SK-N-SH (cell line): ENCODE data around the gene CEBPG. TPM values are rescaled to one million over a fixed set of nuclear protein-coding genes. Genes with fewer than 3 reads are reported as not detected.

Source experiments
- CTCF ChIA-PET: fragments of 300-600, 350-600 bp; formaldehyde crosslinking; extraction: SDS; loops from one replicate; lab custom pipeline; 2021; lab: Yijun Ruan, JAX
- POLR2A ChIA-PET: fragments of 350-600 bp; sonication (Branson Sonifier 250); formaldehyde crosslinking; extraction: SDS; loops from one replicate; lab custom pipeline; 2020; ENCODE audit warnings: antibody characterized with exemption, inconsistent platforms; lab: Yijun Ruan, JAX
- DNase-seq: peaks from one replicate; pipeline ENCODE4 v3.0.0; 2012
- H2AFZ ChIP-seq: fragments of 200-600 bp; sonication (generic); 2 replicates; pipeline ENCODE4 v1.8.1; 2016; ENCODE audit warnings: antibody characterized with exemption, mild to moderate bottlenecking, low read depth
- H3F3A ChIP-seq: fragments of 200-600 bp; sonication (generic); replicated peaks from 2 replicates; pipeline ENCODE3; 2016; ENCODE audit warnings: antibody characterized with exemption, mild to moderate bottlenecking; ENCODE audit not compliant: insufficient read depth
- H3K27ac ChIP-seq, 2 experiments: fragments of 200-500 bp in 1 of 2; fragments of 200-600 bp in 1 of 2; sonication (Bioruptor generic) in 1 of 2; sonication (generic), shearing (Covaris generic) in 1 of 2; 2 replicates each; pipeline versions ENCODE4 v1.5.1 to v1.6.1; 2014 to 2016; ENCODE audit warnings: low read depth in 2 of 2, inconsistent platforms in 1 of 2, low read length in 1 of 2, mild to moderate bottlenecking in 1 of 2, mixed read lengths in 1 of 2
- H3K27me3 ChIP-seq: fragments of 200-600 bp; sonication (generic), shearing (Covaris generic); 2 replicates; pipeline ENCODE4 v1.6.1; 2016; ENCODE audit warnings: mixed run types; ENCODE audit not compliant: insufficient read depth
- H3K36me3 ChIP-seq, 2 experiments: fragments of 200-500 bp in 1 of 2; fragments of 200-600 bp in 1 of 2; sonication (Bioruptor generic) in 1 of 2; sonication (generic) in 1 of 2; replicated peaks in 1 of 2; 2 replicates each; pipeline versions ENCODE3 to v1.5.1; 2014 to 2016; ENCODE audit warnings: low read length in 1 of 2, mild to moderate bottlenecking in 1 of 2; ENCODE audit not compliant: insufficient read depth in 2 of 2, control insufficient read depth in 1 of 2
- H3K4me1 ChIP-seq, 2 experiments: fragments of 200-500 bp in 1 of 2; fragments of 200-600 bp in 1 of 2; sonication (Bioruptor generic) in 1 of 2; sonication (generic), shearing (Covaris generic) in 1 of 2; 2 replicates each; pipeline versions ENCODE4 v1.5.1 to v1.6.1; 2014 to 2016; ENCODE audit warnings: low read depth in 1 of 2, low read length in 1 of 2, mixed run types in 1 of 2; ENCODE audit not compliant: insufficient read depth in 2 of 2, control insufficient read depth in 1 of 2
- H3K4me2 ChIP-seq: fragments of 200-600 bp; sonication (generic), shearing (Covaris generic); 2 replicates; pipeline ENCODE4 v1.6.1; 2017; ENCODE audit warnings: mixed run types
- H3K4me3 ChIP-seq, 2 experiments: fragments of 200-500 bp in 1 of 2; fragments of 200-600 bp in 1 of 2; sonication (Bioruptor generic) in 1 of 2; sonication (generic), shearing (Covaris generic) in 1 of 2; 2 replicates each; pipeline versions ENCODE4 v1.5.1 to v1.8.1; 2014 to 2016; ENCODE audit warnings: low read depth in 2 of 2, inconsistent platforms in 1 of 2, low read length in 1 of 2, mild to moderate bottlenecking in 1 of 2, mixed read lengths in 1 of 2, moderate library complexity in 1 of 2
- H3K79me2 ChIP-seq: fragments of 200-600 bp; sonication (generic); 2 replicates; pipeline ENCODE4 v1.8.1; 2017; ENCODE audit warnings: mild to moderate bottlenecking; ENCODE audit not compliant: insufficient read depth
- H3K9ac ChIP-seq: fragments of 200-600 bp; sonication (generic); 2 replicates; pipeline ENCODE4 v1.6.1; 2017; ENCODE audit warnings: mixed run types
- H3K9me2 ChIP-seq: fragments of 200-600 bp; sonication (generic); 2 replicates; pipeline ENCODE4 v1.6.1; 2017; ENCODE audit warnings: mixed run types
- H3K9me3 ChIP-seq: fragments of 200-600 bp; sonication (generic); 2 replicates; pipeline ENCODE4 v1.6.1; 2017; ENCODE audit warnings: mixed run types, mild to moderate bottlenecking, moderate library complexity
- H4K20me1 ChIP-seq: fragments of 200-600 bp; sonication (generic); 2 replicates; pipeline ENCODE4 v1.6.1; 2017; ENCODE audit warnings: mild to moderate bottlenecking, mixed run types; ENCODE audit not compliant: insufficient read depth
- CHD2 ChIP-seq: fragments of 150-350 bp; IDR thresholded peaks from 2 replicates; pipeline ENCODE4 v1.6.1; 2018; ENCODE audit warnings: low read length; ENCODE audit not compliant: partially characterized antibody
- ELF1 ChIP-seq: IDR thresholded peaks from 2 replicates; pipeline ENCODE4 v1.4.0; 2012
- FOXJ3 ChIP-seq: sonication (generic); formaldehyde crosslinking; IDR thresholded peaks from 2 replicates; pipeline ENCODE4 v1.5.1; 2020; ENCODE audit warnings: mild to moderate bottlenecking, missing genetic modification reagents
- GABPA ChIP-seq: IDR thresholded peaks from 2 replicates; pipeline ENCODE4 v1.4.0; 2012; ENCODE audit warnings: low read depth, mild to moderate bottlenecking
- GATA2 ChIP-seq: sonication (generic); formaldehyde crosslinking; IDR thresholded peaks from 2 replicates; pipeline ENCODE4 v1.5.0; 2020; ENCODE audit warnings: mild to moderate bottlenecking, missing genetic modification reagents
- MEF2A ChIP-seq: IDR thresholded peaks from 2 replicates; pipeline ENCODE4 v1.4.0; 2012; ENCODE audit warnings: low read depth, borderline replicate concordance
- NRF1 ChIP-seq: IDR thresholded peaks from 2 replicates; pipeline ENCODE4 v1.6.1; 2012; ENCODE audit warnings: low read depth, mild to moderate bottlenecking, low read length
- POLR2AphosphoS5 ChIP-seq: IDR thresholded peaks from 2 replicates; pipeline ENCODE4 v1.6.1; 2012; ENCODE audit warnings: low read depth, low read length
- RCOR1 ChIP-seq: fragments of 150-350 bp; IDR thresholded peaks from 2 replicates; pipeline ENCODE4 v1.6.1; 2017; ENCODE audit warnings: antibody characterized with exemption, low read length
- RFX5 ChIP-seq: IDR thresholded peaks from 2 replicates; pipeline ENCODE4 v1.6.1; 2012; ENCODE audit warnings: mild to moderate bottlenecking, improper control_type of control experiment, low read length
- SMC3 ChIP-seq: IDR thresholded peaks from 2 replicates; pipeline ENCODE4 v1.6.1; 2012; ENCODE audit warnings: low read depth, low read length, improper control_type of control experiment
- TAF1 ChIP-seq: IDR thresholded peaks from 2 replicates; pipeline ENCODE4 v1.6.1; 2012; ENCODE audit warnings: low read depth, mild to moderate bottlenecking, low read length, moderate library complexity, borderline replicate concordance
- TCF12 ChIP-seq: IDR thresholded peaks from 2 replicates; pipeline ENCODE4 v1.4.0; 2012
- YY1 ChIP-seq: IDR thresholded peaks from 2 replicates; pipeline ENCODE4 v1.4.0; 2012; ENCODE audit warnings: low read depth, mild to moderate bottlenecking
- WGBS: methylation state at CpG from one replicate; pipeline ENCODE4 v1.1.6; 2017; ENCODE audit warnings: low lambda C conversion rate; 5-methylcytosine and 5-hydroxymethylcytosine counted together
- polyA plus RNA-seq, 3 experiments: library from polyadenylated mRNA; depleted of rRNA; stranded (reverse); fragments of >200 nt; gene quantifications; 2 replicates each; pipeline ENCODE4 v1.2.3, GENCODE V29; 2012
- TF ChIP-seq, protein P1 (sequence below): IDR thresholded peaks from 2 replicates; pipeline ENCODE4 v1.4.0; 2012; ENCODE audit warnings: low read depth, borderline replicate concordance
- TF ChIP-seq, protein P2 (sequence below): fragments of 200-600 bp; sonication (generic); IDR thresholded peaks from 2 replicates; pipeline ENCODE4 v1.6.1; 2017; ENCODE audit warnings: antibody characterized with exemption, mild to moderate bottlenecking, moderate library complexity
- TF ChIP-seq, protein P3 (sequence below): fragments of 150-350 bp; IDR thresholded peaks from 2 replicates; pipeline ENCODE4 v1.6.1; 2017; ENCODE audit warnings: antibody characterized with exemption, low read length, low read depth, borderline replicate concordance
- TF ChIP-seq, protein P4 (sequence below): IDR thresholded peaks from 2 replicates; pipeline ENCODE4 v1.6.1; 2012; ENCODE audit warnings: mild to moderate bottlenecking, low read depth, low read length, moderate library complexity
- TF ChIP-seq, protein P5 (sequence below): IDR thresholded peaks from 2 replicates; pipeline ENCODE4 v1.4.0; 2012; ENCODE audit warnings: low read depth, borderline replicate concordance

Gene CEBPG
- polyA plus RNA-seq, 1 of the 3 experiments (the other 2 are of a cell fraction) = 9.1 TPM

DNA sequence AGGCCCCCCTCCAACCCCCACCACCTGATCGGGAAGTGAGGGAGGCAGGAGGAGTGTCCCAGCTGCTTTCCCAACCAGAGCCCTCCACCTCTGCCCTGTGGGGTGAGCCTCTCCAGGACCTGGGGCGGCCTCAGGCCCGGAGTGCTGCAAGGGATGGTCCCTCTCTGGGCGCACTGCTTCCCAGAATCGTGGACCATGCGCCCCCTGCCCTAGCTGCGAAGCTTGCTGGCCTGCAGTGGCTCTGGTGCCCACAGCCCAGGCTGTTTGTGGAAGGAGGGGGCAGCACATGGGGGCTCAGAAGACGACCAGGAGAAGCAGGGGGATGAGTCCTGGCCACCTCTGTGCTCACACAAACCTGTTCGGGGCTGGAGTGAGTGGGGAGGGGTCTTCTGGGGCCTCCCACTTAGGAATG is 33.6 kb downstream of the CEBPG start:
- POLR2A ChIA-PET = no interaction called here
- Histone ChIP-seq H3K4me3 (no peak overlapping the region), H3F3A (no peaks in the 10 kb centered on the region), H2AFZ (no peak overlapping the region), H3K27ac (no peak overlapping the region), H3K9me2 (no peaks in the 10 kb centered on the region), H3K36me3 (no peaks in the 10 kb centered on the region), H3K4me1 (peaks cover 0 to 28% of the 10 kb centered on the region in 2 experiments; a peak in 1 of 4 replicates), H4K20me1 (no peaks in the 10 kb centered on the region), H3K9ac (no peak overlapping the region), H3K9me3 (no peaks in the 10 kb centered on the region), H3K27me3 (no peaks in the 10 kb centered on the region), H3K4me2 (no peak overlapping the region), H3K79me2 (no peaks in the 10 kb centered on the region)
- 36% methylated on average over 8 of the region's 9 CpGs for WGBS
- no peak for DNase-seq
- no peak for TF ChIP-seq SMC3
- no peak for TF ChIP-seq RFX5
- TF ChIP-seq GABPA = no peak
- TF ChIP-seq NRF1 = no peak
- TF ChIP-seq FOXJ3 (CRISPR knock-in tag) = no peak
- TF ChIP-seq, protein P1, sequence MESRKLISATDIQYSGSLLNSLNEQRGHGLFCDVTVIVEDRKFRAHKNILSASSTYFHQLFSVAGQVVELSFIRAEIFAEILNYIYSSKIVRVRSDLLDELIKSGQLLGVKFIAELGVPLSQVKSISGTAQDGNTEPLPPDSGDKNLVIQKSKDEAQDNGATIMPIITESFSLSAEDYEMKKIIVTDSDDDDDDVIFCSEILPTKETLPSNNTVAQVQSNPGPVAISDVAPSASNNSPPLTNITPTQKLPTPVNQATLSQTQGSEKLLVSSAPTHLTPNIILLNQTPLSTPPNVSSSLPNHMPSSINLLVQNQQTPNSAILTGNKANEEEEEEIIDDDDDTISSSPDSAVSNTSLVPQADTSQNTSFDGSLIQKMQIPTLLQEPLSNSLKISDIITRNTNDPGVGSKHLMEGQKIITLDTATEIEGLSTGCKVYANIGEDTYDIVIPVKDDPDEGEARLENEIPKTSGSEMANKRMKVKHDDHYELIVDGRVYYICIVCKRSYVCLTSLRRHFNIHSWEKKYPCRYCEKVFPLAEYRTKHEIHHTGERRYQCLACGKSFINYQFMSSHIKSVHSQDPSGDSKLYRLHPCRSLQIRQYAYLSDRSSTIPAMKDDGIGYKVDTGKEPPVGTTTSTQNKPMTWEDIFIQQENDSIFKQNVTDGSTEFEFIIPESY = no peak
- no peak for TF ChIP-seq TAF1
- TF ChIP-seq, protein P2, sequence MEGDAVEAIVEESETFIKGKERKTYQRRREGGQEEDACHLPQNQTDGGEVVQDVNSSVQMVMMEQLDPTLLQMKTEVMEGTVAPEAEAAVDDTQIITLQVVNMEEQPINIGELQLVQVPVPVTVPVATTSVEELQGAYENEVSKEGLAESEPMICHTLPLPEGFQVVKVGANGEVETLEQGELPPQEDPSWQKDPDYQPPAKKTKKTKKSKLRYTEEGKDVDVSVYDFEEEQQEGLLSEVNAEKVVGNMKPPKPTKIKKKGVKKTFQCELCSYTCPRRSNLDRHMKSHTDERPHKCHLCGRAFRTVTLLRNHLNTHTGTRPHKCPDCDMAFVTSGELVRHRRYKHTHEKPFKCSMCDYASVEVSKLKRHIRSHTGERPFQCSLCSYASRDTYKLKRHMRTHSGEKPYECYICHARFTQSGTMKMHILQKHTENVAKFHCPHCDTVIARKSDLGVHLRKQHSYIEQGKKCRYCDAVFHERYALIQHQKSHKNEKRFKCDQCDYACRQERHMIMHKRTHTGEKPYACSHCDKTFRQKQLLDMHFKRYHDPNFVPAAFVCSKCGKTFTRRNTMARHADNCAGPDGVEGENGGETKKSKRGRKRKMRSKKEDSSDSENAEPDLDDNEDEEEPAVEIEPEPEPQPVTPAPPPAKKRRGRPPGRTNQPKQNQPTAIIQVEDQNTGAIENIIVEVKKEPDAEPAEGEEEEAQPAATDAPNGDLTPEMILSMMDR = no peak
- no peak for TF ChIP-seq POLR2AphosphoS5
- TF ChIP-seq YY1 = no peak
- no peak for TF ChIP-seq TCF12
- TF ChIP-seq, protein P3, sequence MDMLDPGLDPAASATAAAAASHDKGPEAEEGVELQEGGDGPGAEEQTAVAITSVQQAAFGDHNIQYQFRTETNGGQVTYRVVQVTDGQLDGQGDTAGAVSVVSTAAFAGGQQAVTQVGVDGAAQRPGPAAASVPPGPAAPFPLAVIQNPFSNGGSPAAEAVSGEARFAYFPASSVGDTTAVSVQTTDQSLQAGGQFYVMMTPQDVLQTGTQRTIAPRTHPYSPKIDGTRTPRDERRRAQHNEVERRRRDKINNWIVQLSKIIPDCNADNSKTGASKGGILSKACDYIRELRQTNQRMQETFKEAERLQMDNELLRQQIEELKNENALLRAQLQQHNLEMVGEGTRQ = no peak
- TF ChIP-seq, protein P4, sequence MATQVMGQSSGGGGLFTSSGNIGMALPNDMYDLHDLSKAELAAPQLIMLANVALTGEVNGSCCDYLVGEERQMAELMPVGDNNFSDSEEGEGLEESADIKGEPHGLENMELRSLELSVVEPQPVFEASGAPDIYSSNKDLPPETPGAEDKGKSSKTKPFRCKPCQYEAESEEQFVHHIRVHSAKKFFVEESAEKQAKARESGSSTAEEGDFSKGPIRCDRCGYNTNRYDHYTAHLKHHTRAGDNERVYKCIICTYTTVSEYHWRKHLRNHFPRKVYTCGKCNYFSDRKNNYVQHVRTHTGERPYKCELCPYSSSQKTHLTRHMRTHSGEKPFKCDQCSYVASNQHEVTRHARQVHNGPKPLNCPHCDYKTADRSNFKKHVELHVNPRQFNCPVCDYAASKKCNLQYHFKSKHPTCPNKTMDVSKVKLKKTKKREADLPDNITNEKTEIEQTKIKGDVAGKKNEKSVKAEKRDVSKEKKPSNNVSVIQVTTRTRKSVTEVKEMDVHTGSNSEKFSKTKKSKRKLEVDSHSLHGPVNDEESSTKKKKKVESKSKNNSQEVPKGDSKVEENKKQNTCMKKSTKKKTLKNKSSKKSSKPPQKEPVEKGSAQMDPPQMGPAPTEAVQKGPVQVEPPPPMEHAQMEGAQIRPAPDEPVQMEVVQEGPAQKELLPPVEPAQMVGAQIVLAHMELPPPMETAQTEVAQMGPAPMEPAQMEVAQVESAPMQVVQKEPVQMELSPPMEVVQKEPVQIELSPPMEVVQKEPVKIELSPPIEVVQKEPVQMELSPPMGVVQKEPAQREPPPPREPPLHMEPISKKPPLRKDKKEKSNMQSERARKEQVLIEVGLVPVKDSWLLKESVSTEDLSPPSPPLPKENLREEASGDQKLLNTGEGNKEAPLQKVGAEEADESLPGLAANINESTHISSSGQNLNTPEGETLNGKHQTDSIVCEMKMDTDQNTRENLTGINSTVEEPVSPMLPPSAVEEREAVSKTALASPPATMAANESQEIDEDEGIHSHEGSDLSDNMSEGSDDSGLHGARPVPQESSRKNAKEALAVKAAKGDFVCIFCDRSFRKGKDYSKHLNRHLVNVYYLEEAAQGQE = no peak
- TF ChIP-seq, protein P5, sequence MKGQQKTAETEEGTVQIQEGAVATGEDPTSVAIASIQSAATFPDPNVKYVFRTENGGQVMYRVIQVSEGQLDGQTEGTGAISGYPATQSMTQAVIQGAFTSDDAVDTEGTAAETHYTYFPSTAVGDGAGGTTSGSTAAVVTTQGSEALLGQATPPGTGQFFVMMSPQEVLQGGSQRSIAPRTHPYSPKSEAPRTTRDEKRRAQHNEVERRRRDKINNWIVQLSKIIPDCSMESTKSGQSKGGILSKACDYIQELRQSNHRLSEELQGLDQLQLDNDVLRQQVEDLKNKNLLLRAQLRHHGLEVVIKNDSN = no peak
- no peak for TF ChIP-seq CHD2
- TF ChIP-seq GATA2 = no peak
- TF ChIP-seq ELF1 = no peak
- no peak for TF ChIP-seq RCOR1
- no peak for TF ChIP-seq MEF2A
- CTCF ChIA-PET = interaction anchor here (0.6 to 22.5 kb wide), 59 partner anchors 12 to 780 kb away, joined by 3 to 511 read pairs (median 4); partner anchors contain the start of genes CEBPA, CEP89 and FAAP24
